ENCODE results near the gene ADI1. TPM values are rescaled to one million over a fixed set of nuclear protein-coding genes. Genes with fewer than 3 reads are reported as not detected.

ADI1 gene
- total RNA-seq, 1 donor = 66.5 TPM

GRCh38 chr2:3486047-3487027 lies 33.0 kb downstream of the ADI1 start:
- no peak for TF ChIP-seq CTCF (IDR thresholded peaks at IDR 0.05; ENCODE audit: insufficient read depth, low read depth, low read length)
- no peak for DNase-seq (ENCODE audit: low read depth)
- no peak overlapping the region for H3K4me3 ChIP-seq (ENCODE audit: low read depth, low read length)

- DNase-seq (ENCODE audit: low read depth) = no peak
- no peak for TF ChIP-seq CTCF (IDR thresholded peaks at IDR 0.05; ENCODE audit: insufficient read depth, low read depth, low read length)
- no peak overlapping the region for H3K4me3 ChIP-seq (ENCODE audit: low read depth, low read length)
Observed at GRCh38 chr2:3485166-3485565, 34.2 kb downstream of the ADI1 start.

- no peak for DNase-seq (ENCODE audit: low read depth)
- no peak for TF ChIP-seq CTCF (IDR thresholded peaks at IDR 0.05; ENCODE audit: insufficient read depth, low read depth, low read length)
- H3K4me3 ChIP-seq (ENCODE audit: low read depth, low read length) = no peak overlapping the region
Observed at GRCh38 chr2:3483986-3484960, 35.1 kb downstream of the ADI1 start.

- no peak overlapping the region for H3K4me3 ChIP-seq (ENCODE audit: low read depth, low read length)
- peak; percentile 81 for DNase-seq (ENCODE audit: low read depth)
- no peak for TF ChIP-seq CTCF (IDR thresholded peaks at IDR 0.05; ENCODE audit: insufficient read depth, low read depth, low read length)
Observed at GRCh38 chr2:3483227-3483985, 35.9 kb downstream of the ADI1 start.

- TF ChIP-seq CTCF (IDR thresholded peaks at IDR 0.05; ENCODE audit: insufficient read depth, low read depth, low read length) = no peak
- no peak overlapping the region for H3K4me3 ChIP-seq (ENCODE audit: low read depth, low read length)
- no peak for DNase-seq (ENCODE audit: low read depth)
Observed at GRCh38 chr2:3482363-3482821, 36.9 kb downstream of the ADI1 start.

All from fibroblast of villous mesenchyme (primary cell).